ENCODE measurements around the gene FAM209A.

- TF ChIP-seq CTCF (IDR thresholded peaks at IDR 0.05) (no peak), POLR2A (IDR thresholded peaks at IDR 0.05) (no peak)
These were observed 46.3 kb downstream of the FAM209A start for GRCh38 chr20:56570832-56571231.

All from testis (tissue), 2 donors.